ENCODE measurements around the gene KY.

Gene KY

DNA sequence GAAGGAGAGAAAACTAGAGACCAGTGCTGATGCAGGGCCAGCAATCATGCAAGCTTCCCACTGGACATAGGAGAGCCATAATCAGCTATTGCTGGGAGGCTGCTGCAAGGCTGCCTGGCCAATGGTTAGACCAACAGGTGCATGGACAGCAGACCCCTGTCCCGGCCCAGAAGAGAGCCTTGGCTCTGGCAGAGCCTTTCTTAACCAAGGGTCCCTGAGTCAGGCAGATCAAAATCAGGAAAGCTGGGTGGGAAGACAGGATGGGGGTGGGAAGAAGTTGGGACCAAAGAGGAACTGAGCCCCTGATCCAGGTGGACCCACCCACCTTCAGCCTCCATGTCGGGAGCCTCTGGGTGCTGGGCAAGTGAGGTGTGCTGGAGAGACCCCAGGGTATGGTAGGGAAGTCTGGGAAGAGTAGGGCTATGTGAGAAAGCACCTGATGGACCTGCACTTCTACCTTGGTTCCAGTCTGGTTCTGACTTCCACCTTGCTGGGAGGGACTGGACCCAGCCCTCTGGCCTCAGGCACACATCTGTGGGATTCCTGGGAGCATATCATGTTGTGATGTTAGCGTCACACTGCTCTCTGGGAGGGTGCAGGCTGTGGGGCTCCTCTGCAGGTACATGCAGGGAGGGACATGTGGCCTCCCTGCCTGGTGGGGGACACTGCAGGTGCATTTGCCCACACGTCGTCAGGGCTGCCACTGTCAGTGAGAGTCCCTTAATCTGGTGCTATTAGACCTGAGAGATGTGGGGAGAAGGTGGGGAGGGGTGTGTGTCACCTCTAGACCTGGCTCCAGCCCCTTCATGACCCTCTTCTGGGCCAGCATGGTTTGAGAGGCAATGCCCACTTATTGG is 24.7 kb downstream of the KY start:
- no peaks in the 10 kb centered on the region for H3K9me3 ChIP-seq (ENCODE audit: control insufficient read depth in 2 of 2, low read length in 2 of 2)
- H3K36me3 ChIP-seq (ENCODE audit: control insufficient read depth in 2 of 2, insufficient read depth in 2 of 2, low read length in 2 of 2), result peaks cover 15 to 38% of the 10 kb centered on the region in 2 donors
- no peak overlapping the region for H3K4me3 ChIP-seq (ENCODE audit: low read length in 2 of 2)
- no peaks in the 10 kb centered on the region for H3K4me1 ChIP-seq (ENCODE audit: control insufficient read depth, insufficient read depth, low read length)
- H3K27me3 ChIP-seq (ENCODE audit: control insufficient read depth in 1 of 2, insufficient read depth in 2 of 2, low read length in 2 of 2), result no peaks in the 10 kb centered on the region
- H3K27ac ChIP-seq (ENCODE audit: low read length), result no peak overlapping the region
- H3K9ac ChIP-seq (ENCODE audit: low read length in 2 of 2), result no peak overlapping the region

- H3K9ac ChIP-seq (ENCODE audit: low read length in 2 of 2), result no peak overlapping the region
- no peaks in the 10 kb centered on the region for H3K27me3 ChIP-seq (ENCODE audit: control insufficient read depth in 1 of 2, insufficient read depth in 2 of 2, low read length in 2 of 2)
- no peak overlapping the region for H3K4me3 ChIP-seq (ENCODE audit: low read length in 2 of 2)
- no peaks in the 10 kb centered on the region for H3K9me3 ChIP-seq (ENCODE audit: control insufficient read depth in 2 of 2, low read length in 2 of 2)
- H3K27ac ChIP-seq (ENCODE audit: low read length), result no peak overlapping the region
- H3K36me3 ChIP-seq (ENCODE audit: control insufficient read depth in 2 of 2, insufficient read depth in 2 of 2, low read length in 2 of 2), result peaks cover 15 to 40% of the 10 kb centered on the region in 2 donors
- no peaks in the 10 kb centered on the region for H3K4me1 ChIP-seq (ENCODE audit: control insufficient read depth, insufficient read depth, low read length)
These were observed 25.4 kb downstream of the KY start for GRCh38 chr3:134625462-134625861.

- Histone ChIP-seq H3K27me3 (ENCODE audit: control insufficient read depth in 1 of 2, insufficient read depth in 2 of 2, low read length in 2 of 2) (no peaks in the 10 kb centered on the region), H3K9me3 (ENCODE audit: control insufficient read depth in 2 of 2, low read length in 2 of 2) (no peaks in the 10 kb centered on the region), H3K9ac (ENCODE audit: low read length in 2 of 2) (no peak overlapping the region), H3K36me3 (ENCODE audit: control insufficient read depth in 2 of 2, insufficient read depth in 2 of 2, low read length in 2 of 2) (peaks cover 20 to 42% of the 10 kb centered on the region in 2 donors), H3K27ac (ENCODE audit: low read length) (no peak overlapping the region), H3K4me3 (ENCODE audit: low read length in 2 of 2) (no peak overlapping the region), H3K4me1 (ENCODE audit: control insufficient read depth, insufficient read depth, low read length) (no peaks in the 10 kb centered on the region)
These were observed 26.1 kb downstream of the KY start for GRCh38 chr3:134624537-134625287.

- H3K9me3 ChIP-seq (ENCODE audit: control insufficient read depth in 2 of 2, low read length in 2 of 2), result no peaks in the 10 kb centered on the region
- no peak overlapping the region for H3K27ac ChIP-seq (ENCODE audit: low read length)
- no peak overlapping the region for H3K9ac ChIP-seq (ENCODE audit: low read length in 2 of 2)
- H3K4me1 ChIP-seq (ENCODE audit: control insufficient read depth, insufficient read depth, low read length), result no peaks in the 10 kb centered on the region
- H3K36me3 ChIP-seq (ENCODE audit: control insufficient read depth in 2 of 2, insufficient read depth in 2 of 2, low read length in 2 of 2), result peaks cover 19 to 44% of the 10 kb centered on the region in 2 donors
- no peak overlapping the region for H3K4me3 ChIP-seq (ENCODE audit: low read length in 2 of 2)
- H3K27me3 ChIP-seq (ENCODE audit: control insufficient read depth in 1 of 2, insufficient read depth in 2 of 2, low read length in 2 of 2), result no peaks in the 10 kb centered on the region
These were observed 27.1 kb downstream of the KY start for GRCh38 chr3:134623615-134624245.

DNA sequence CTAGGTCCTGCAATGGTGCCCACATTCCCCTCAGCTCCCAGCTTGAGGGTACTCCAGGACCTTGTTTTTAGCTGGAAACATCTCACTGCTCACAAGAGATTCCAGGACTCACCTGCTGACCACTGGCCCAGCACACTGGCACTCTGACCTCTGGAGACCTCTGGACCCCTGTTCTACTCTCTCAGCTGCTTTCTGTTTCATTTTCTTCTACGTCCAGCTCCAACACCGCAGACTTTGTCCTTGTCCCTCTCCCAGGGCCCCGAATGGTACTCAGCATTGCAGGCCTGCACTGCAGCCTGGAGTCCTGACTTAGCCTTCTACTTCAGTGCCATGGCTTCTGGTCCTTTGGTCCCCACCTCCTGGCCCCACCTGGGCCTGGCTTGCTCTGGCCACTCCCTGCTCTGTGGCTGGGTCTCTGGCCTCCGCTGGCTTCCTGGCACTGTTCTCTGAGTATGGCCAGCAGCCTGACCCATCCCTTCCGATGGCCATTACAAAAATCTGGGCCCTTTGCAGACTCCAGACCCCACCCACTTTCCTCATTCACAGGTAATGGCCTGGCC is 27.9 kb downstream of the KY start:
- Histone ChIP-seq H3K9ac (ENCODE audit: low read length in 2 of 2) (no peak overlapping the region), H3K27ac (ENCODE audit: low read length) (no peak overlapping the region), H3K9me3 (ENCODE audit: control insufficient read depth in 2 of 2, low read length in 2 of 2) (no peaks in the 10 kb centered on the region), H3K36me3 (ENCODE audit: control insufficient read depth in 2 of 2, insufficient read depth in 2 of 2, low read length in 2 of 2) (peaks cover 21 to 40% of the 10 kb centered on the region in 2 donors), H3K27me3 (ENCODE audit: control insufficient read depth in 1 of 2, insufficient read depth in 2 of 2, low read length in 2 of 2) (no peaks in the 10 kb centered on the region), H3K4me1 (ENCODE audit: control insufficient read depth, insufficient read depth, low read length) (no peaks in the 10 kb centered on the region), H3K4me3 (ENCODE audit: low read length in 2 of 2) (no peak overlapping the region)

DNA sequence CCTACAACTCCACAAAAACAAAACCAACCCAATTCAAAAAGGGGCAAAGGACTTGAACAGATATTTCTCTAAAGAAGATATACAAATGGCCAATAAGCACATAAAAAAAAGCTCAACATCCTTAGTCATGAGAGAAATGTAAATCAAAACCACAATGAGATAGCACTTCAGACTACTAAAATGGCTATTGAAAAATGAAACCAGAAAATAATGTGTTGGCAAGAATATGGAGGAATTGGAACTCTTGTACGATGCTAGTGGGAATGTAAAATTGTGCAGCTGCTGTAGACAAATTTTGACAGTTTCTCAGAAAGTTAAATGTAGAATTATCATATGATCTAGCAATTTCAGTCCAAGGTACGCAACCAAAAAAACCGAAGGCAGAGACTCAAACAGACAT is 29.0 kb downstream of the KY start:
- Histone ChIP-seq H3K9me3 (ENCODE audit: control insufficient read depth in 2 of 2, low read length in 2 of 2) (no peaks in the 10 kb centered on the region), H3K36me3 (ENCODE audit: control insufficient read depth in 2 of 2, insufficient read depth in 2 of 2, low read length in 2 of 2) (peaks cover 21 to 32% of the 10 kb centered on the region in 2 donors), H3K27me3 (ENCODE audit: control insufficient read depth in 1 of 2, insufficient read depth in 2 of 2, low read length in 2 of 2) (no peaks in the 10 kb centered on the region), H3K4me1 (ENCODE audit: control insufficient read depth, insufficient read depth, low read length) (no peaks in the 10 kb centered on the region), H3K27ac (ENCODE audit: low read length) (no peak overlapping the region), H3K9ac (ENCODE audit: low read length in 2 of 2) (no peak overlapping the region), H3K4me3 (ENCODE audit: low read length in 2 of 2) (no peak overlapping the region)

DNA sequence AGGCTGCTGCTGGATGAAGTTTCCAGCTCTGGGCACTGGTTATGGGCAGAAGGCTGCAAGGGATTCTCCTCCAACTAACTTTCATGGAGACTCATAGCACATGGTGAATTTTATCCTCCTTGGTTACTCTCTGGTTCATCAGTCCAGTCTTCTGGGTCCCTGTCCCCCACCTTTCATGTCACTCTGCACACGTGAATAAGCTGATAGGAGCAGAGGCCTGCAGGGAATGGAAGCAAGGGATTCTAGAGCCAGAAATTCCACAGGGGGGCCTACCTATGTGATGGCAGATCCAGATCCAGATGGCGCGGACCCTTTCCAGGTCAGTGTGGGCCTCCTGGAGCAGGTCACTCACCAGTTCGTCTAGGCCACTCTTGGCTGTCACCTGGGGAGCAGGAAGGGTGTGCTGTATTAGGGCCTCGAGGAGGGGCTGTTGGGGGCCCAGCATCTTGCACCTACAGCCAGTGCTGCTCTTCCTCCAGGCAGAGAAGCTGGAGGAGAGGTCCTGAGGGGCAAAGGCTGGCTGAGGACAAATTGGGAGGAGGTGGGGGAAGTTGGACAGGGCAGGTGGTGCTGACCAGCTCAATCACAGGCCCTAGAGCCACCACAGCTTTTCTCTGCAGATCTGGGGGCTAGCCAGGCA is 30.2 kb downstream of the KY start:
- no peak overlapping the region for H3K27ac ChIP-seq (ENCODE audit: low read length)

DNA sequence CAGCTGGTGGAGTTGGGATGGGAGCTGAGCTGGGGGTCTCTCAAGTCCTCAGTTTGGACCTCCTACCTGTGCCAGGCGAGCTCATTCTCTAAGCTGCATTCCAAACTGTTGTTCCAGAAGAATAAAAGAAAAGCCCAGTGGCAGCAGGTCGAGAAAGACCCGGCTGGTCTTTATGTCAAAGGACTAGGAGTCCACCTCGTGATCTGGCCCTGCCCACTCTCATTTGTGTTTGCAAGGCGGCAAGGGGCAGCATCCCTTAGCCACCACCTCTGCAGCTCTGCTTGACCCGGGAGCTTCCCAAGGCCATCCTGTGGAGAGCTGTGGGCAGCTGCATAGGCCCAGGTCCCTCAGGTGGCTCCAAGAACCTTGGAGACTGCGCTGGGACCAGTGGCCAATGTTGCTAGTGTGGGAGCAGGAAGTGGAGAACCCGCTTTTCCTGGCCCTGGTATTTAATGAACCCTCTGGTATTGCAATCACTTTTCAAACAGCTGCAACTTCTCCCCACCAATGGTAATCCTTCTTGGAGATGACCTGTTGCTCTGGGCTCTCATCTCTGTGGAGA is 30.9 kb downstream of the KY start:
- peaks cover 11 to 33% of the 10 kb centered on the region in 2 donors for H3K36me3 ChIP-seq (ENCODE audit: control insufficient read depth in 2 of 2, insufficient read depth in 2 of 2, low read length in 2 of 2)
- H3K4me1 ChIP-seq (ENCODE audit: control insufficient read depth, insufficient read depth, low read length), result no peaks in the 10 kb centered on the region
- H3K27ac ChIP-seq (ENCODE audit: low read length), result no peak overlapping the region
- H3K9ac ChIP-seq (ENCODE audit: low read length in 2 of 2), result no peak overlapping the region
- H3K27me3 ChIP-seq (ENCODE audit: control insufficient read depth in 1 of 2, insufficient read depth in 2 of 2, low read length in 2 of 2), result no peaks in the 10 kb centered on the region
- H3K9me3 ChIP-seq (ENCODE audit: control insufficient read depth in 2 of 2, low read length in 2 of 2), result no peaks in the 10 kb centered on the region
- no peak overlapping the region for H3K4me3 ChIP-seq (ENCODE audit: low read length in 2 of 2)

More for the DNA sequence above, 30.2 kb downstream of the KY start:
- Histone ChIP-seq H3K9ac (ENCODE audit: low read length in 2 of 2) (no peak overlapping the region), H3K4me1 (ENCODE audit: control insufficient read depth, insufficient read depth, low read length) (no peaks in the 10 kb centered on the region), H3K27me3 (ENCODE audit: control insufficient read depth in 1 of 2, insufficient read depth in 2 of 2, low read length in 2 of 2) (no peaks in the 10 kb centered on the region), H3K4me3 (ENCODE audit: low read length in 2 of 2) (no peak overlapping the region), H3K9me3 (ENCODE audit: control insufficient read depth in 2 of 2, low read length in 2 of 2) (no peaks in the 10 kb centered on the region), H3K36me3 (ENCODE audit: control insufficient read depth in 2 of 2, insufficient read depth in 2 of 2, low read length in 2 of 2) (peaks cover 11 to 32% of the 10 kb centered on the region in 2 donors)

DNA sequence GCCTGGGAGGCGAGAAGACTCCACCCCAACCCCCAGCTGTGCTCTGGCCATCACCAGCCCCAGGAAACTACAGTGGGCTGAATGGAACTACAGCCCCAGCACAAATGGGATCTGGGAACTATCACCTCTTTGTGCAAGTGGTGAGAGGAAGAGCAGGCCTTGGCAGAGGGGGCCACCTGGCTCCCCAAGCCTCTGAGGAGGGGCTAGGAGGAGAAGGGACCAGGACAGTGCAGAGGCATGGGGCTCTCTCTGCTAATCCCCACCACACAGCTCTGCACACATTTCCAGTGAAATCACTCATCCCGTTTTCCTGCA is 31.6 kb downstream of the KY start:
- no peak overlapping the region for H3K4me3 ChIP-seq (ENCODE audit: low read length in 2 of 2)
- peaks cover 11 to 34% of the 10 kb centered on the region in 2 donors for H3K36me3 ChIP-seq (ENCODE audit: control insufficient read depth in 2 of 2, insufficient read depth in 2 of 2, low read length in 2 of 2)
- H3K9ac ChIP-seq (ENCODE audit: low read length in 2 of 2), result no peak overlapping the region
- H3K9me3 ChIP-seq (ENCODE audit: control insufficient read depth in 2 of 2, low read length in 2 of 2), result no peaks in the 10 kb centered on the region
- H3K27me3 ChIP-seq (ENCODE audit: control insufficient read depth in 1 of 2, insufficient read depth in 2 of 2, low read length in 2 of 2), result no peaks in the 10 kb centered on the region
- H3K27ac ChIP-seq (ENCODE audit: low read length), result no peak overlapping the region
- H3K4me1 ChIP-seq (ENCODE audit: control insufficient read depth, insufficient read depth, low read length), result no peaks in the 10 kb centered on the region

All from stomach smooth muscle (tissue), 2 donors.